Measurements from ENCODE around the gene CDK13. TPM values are rescaled to one million over a fixed set of nuclear protein-coding genes. Genes with fewer than 3 reads are reported as not detected.

The CDK13 gene
- total and polyA plus RNA-seq, 9 of the 15 experiments (the other 6 are each of a cell fraction or from before 2014, with no cell fraction given) = 9.8 to 46.1 (median 32.4) TPM

GRCh38 chr7:39948956-39949928, 814 bp upstream of the CDK13 start (continued):
- TF ChIP-seq ARID4B (CRISPR knock-in tag; IDR thresholded peaks at IDR 0.05) (peak; percentile 46), ZBTB1 (CRISPR knock-in tag; IDR thresholded peaks at IDR 0.05; ENCODE audit: borderline replicate concordance, low read depth) (0 out of 2 replicates have a peak, but pooled peaks have one; percentile 55), HLTF (IDR thresholded peaks at IDR 0.05) (0 out of 2 replicates have a peak, but pooled peaks have one; percentile 59), HNRNPLL (IDR thresholded peaks at IDR 0.05; ENCODE audit: low read depth, low read length, poor library complexity, severe bottlenecking) (peak; percentile 92), ZNF24 (IDR thresholded peaks at IDR 0.05) (0 out of 2 replicates have a peak, but pooled peaks have one; percentile 46), KDM5B (IDR thresholded peaks at IDR 0.05; ENCODE audit: insufficient replicate concordance, low read depth, low read length) (peak; percentile 97), ZKSCAN1 (IDR thresholded peaks at IDR 0.05; ENCODE audit: low read depth, low read length) (0 out of 2 replicates have a peak, but pooled peaks have one; percentile 6), HDAC6 (IDR thresholded peaks at IDR 0.05; ENCODE audit: low read depth, low read length) (0 out of 2 replicates have a peak, but pooled peaks have one; percentile 82), NCOA1 (IDR thresholded peaks at IDR 0.05; ENCODE audit: low read depth) (0 out of 2 replicates have a peak, but pooled peaks have one; percentile 11), TAF1 (IDR thresholded peaks at IDR 0.05; ENCODE audit: control insufficient read depth, extremely low read depth, insufficient read depth, low read length, severe bottlenecking) (peak; percentile 99), HSF4 (CRISPR knock-in tag; IDR thresholded peaks at IDR 0.05; ENCODE audit: borderline replicate concordance) (no peak), YY1 (IDR thresholded peaks at IDR 0.05; ENCODE audit: borderline replicate concordance in 1 of 3, control insufficient read depth in 1 of 3, extremely low read depth in 1 of 3, insufficient read depth in 3 of 3, insufficient read length in 1 of 3, insufficient replicate concordance in 2 of 3, low read depth in 1 of 3, low read length in 2 of 3) (peak in 2 of 3 experiments; percentile 46 to 72), SMARCE1 (IDR thresholded peaks at IDR 0.05) (peak; percentile 28; the same call in 1 of the 2 replicates)
- TF ChIP-seq, protein P1, sequence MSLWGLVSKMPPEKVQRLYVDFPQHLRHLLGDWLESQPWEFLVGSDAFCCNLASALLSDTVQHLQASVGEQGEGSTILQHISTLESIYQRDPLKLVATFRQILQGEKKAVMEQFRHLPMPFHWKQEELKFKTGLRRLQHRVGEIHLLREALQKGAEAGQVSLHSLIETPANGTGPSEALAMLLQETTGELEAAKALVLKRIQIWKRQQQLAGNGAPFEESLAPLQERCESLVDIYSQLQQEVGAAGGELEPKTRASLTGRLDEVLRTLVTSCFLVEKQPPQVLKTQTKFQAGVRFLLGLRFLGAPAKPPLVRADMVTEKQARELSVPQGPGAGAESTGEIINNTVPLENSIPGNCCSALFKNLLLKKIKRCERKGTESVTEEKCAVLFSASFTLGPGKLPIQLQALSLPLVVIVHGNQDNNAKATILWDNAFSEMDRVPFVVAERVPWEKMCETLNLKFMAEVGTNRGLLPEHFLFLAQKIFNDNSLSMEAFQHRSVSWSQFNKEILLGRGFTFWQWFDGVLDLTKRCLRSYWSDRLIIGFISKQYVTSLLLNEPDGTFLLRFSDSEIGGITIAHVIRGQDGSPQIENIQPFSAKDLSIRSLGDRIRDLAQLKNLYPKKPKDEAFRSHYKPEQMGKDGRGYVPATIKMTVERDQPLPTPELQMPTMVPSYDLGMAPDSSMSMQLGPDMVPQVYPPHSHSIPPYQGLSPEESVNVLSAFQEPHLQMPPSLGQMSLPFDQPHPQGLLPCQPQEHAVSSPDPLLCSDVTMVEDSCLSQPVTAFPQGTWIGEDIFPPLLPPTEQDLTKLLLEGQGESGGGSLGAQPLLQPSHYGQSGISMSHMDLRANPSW (CRISPR knock-in tag; IDR thresholded peaks at IDR 0.05) = peak; percentile 88; the same call in 1 of the 2 replicates
- TF ChIP-seq, protein P2, sequence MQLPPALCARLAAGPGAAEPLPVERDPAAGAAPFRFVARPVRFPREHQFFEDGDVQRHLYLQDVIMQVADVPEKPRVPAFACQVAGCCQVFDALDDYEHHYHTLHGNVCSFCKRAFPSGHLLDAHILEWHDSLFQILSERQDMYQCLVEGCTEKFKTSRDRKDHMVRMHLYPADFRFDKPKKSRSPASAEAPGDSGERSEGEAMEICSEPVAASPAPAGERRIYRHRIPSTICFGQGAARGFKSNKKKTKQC (CRISPR knock-in tag; IDR thresholded peaks at IDR 0.05) = peak; percentile 65; the same call in 1 of the 2 replicates
